LoVo (cell line): Measurements from ENCODE around the gene MGAT4B.
A peak's percentile ranks its signal among the peaks of the same experiment; 100 is the strongest.

Experiments
- DNase-seq: peaks from one replicate; pipeline ENCODE4 v3.0.0-alpha.2; 2016; ENCODE audit warnings: low spot score

Gene MGAT4B

DNA sequence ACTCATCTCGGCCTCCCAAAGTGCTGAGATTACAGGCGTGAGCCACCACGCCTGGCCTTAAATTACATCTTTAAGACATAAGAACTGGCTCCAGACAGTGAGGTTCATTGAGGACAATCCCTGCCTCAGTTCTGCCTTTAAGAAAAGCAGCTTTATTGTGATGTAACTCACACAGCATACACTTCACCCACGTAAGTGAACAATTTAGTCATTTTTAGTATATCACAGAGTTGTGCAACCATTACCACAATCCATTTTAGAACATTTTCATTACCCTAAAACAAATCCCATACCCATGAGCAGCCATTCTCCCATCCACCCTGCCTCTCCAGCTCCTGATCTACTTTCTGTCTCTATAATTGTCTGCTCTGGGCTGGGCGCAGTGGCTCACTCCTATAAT, 36.9 kb downstream of the MGAT4B start:
- no peak for DNase-seq

GRCh38 chr5:179769271-179769670, 37.4 kb downstream of the MGAT4B start:
- DNase-seq, result no peak

GRCh38 chr5:179768326-179769085, 38.2 kb downstream of the MGAT4B start:
- DNase-seq, result no peak

DNA sequence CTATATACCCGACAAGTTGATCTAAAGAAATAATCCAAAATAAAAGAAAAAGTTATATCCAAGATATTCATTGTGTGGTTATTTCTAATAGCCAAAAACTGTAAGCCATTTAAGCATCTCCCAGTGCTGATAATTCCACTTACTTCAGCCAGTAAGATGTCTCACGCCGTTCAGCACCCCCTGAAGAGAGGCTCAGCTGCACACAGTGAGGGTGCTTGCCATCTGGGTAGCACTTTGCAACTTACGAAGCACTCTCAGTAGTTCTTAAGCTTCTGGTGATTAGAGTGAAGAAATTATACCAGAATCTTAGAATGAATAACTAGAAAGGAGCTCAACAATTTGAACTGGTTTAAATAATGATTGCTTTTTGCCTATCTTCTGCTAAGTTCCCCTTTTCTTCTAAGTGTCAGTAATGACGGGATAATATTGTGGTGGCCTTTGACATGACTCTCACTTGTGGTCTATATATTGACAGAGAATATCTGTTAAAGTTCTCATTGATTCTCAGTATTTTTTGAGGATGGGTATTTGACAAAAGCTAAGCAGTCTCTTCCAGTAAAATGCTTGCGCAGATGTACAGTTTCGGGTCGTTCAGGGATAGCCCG, 39.1 kb downstream of the MGAT4B start:
- no peak for DNase-seq

DNA sequence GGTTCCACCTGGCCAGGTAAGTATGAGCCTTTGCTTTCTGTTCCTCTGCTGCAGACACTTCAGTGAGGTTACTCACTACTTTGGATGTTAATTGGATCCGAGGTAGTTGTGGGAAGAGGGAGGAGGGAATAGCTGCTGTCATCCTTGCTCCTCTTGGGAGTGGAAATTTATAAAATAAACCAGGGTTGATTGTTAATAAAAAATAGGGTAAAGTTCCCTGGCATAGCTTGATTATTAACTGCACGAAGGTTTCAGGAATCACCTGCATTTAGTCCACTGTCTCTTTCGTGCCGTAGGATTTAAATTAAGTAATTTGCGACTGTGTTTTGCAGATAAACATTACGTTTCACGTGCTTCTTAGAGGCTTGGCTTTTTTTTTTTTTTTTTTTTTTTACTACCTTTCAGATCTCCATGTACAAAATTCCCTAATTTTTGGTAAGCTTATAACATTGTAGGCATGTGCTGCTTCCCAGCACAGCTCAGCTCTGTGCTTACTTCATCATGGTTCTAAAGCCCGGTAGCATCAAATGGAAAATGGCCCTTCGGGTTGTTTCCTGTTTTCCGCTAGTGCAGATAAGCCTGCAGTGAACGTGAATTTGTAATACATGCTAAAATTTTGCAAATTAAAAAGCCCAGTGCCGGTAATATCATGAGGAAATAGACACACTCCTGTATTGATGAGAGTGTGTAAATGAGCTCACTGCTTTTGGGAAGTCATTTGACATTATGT, 39.8 kb downstream of the MGAT4B start:
- no peak for DNase-seq

DNA sequence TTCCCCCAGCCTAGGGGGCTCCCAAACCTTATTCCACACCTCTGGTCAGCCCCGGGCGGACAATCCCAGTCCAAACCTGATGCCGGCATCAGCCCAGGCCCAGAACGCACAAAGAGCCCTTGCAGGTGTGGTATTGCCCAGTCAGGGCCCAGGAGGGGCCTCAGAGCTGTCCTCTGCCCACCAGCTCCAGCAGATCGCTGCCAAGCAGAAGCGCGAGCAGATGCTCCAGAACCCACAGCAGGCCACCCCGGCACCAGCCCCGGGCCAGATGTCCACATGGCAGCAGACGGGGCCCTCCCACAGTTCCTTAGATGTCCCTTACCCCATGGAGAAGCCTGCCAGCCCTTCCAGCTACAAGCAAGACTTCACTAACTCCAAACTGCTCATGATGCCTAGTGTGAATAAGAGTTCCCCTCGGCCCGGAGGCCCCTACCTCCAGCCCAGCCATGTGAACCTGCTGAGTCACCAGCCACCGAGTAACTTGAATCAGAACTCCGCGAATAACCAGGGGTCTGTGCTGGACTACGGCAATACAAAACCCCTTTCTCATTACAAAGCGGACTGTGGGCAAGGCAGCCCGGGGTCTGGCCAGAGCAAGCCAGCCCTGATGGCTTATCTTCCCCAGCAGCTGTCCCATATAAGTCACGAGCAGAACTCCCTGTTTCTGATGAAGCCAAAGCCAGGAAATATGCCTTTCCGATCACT, 40.5 kb downstream of the MGAT4B start:
- DNase-seq, result no peak

DNA sequence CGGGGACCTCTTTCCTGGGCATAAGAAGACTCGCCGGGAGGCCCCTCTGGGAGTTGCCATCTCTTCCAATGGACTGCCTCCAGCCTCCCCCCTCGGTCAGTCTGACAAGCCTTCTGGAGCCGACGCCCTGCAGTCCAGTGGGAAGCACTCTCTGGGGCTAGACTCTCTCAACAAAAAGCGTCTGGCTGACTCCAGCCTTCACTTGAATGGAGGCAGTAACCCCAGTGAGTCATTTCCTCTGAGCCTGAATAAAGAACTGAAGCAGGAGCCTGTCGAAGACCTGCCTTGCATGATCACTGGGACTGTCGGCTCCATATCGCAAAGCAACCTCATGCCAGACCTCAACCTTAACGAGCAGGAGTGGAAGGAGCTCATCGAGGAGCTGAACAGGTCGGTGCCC, 41.3 kb downstream of the MGAT4B start:
- no peak for DNase-seq

GRCh38 chr5:179764056-179764455, 42.6 kb downstream of the MGAT4B start:
- no peak for DNase-seq

GRCh38 chr5:179763215-179763945, 43.3 kb downstream of the MGAT4B start:
- DNase-seq, result peak; percentile 70

DNA sequence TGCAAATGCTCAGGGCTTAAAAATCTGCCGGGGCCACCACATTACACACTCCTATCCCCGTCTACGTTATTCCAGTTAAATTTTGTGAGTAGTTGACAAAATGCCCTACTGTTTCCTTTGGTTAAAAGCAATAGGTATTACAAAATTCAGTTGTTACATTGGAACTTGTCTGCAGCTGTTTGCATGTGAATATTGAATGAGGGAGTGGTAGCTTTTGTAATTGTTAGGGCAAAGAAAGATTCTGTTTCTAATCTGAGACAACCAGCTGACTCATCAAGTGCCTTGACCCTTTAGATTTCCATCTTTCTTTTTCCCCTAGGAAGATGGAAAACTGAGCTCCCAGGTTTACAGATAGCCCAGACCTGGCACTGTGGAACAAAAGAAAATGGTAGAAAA, 43.9 kb downstream of the MGAT4B start:
- no peak for DNase-seq

DNA sequence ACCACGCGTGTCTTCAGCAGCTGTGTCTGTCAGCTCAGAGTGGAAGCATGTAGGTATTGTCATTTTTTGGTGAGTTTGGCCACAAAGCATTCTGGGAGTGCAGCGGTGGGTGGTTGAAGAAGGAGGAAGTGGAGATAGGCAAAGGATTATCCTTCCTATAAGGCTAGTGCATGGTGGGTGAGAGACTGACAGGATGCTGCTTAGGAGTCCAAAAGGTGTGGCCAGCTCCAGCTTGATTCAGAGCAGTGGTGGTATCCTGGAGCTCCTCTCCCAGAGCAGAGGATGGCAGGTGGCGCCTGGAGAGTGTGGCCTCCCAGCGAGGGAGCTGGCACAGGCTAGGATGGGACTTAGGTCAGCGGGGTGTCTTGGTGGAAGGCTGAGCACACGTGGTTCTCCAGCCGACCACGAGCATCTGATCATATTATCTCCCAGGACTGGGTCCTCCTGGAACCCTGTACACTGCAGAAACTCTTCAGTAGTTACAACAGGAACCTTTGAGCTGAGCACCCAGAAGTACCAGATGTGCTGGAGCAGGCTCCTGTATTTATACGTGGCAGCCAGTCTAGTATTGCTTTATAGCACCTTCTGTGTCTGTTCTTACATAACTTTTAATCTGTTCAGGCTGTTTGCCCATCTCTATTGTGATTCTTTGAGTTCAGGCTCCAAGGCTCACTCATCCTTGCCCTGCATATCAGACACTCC, 44.4 kb downstream of the MGAT4B start:
- DNase-seq, result no peak

DNA sequence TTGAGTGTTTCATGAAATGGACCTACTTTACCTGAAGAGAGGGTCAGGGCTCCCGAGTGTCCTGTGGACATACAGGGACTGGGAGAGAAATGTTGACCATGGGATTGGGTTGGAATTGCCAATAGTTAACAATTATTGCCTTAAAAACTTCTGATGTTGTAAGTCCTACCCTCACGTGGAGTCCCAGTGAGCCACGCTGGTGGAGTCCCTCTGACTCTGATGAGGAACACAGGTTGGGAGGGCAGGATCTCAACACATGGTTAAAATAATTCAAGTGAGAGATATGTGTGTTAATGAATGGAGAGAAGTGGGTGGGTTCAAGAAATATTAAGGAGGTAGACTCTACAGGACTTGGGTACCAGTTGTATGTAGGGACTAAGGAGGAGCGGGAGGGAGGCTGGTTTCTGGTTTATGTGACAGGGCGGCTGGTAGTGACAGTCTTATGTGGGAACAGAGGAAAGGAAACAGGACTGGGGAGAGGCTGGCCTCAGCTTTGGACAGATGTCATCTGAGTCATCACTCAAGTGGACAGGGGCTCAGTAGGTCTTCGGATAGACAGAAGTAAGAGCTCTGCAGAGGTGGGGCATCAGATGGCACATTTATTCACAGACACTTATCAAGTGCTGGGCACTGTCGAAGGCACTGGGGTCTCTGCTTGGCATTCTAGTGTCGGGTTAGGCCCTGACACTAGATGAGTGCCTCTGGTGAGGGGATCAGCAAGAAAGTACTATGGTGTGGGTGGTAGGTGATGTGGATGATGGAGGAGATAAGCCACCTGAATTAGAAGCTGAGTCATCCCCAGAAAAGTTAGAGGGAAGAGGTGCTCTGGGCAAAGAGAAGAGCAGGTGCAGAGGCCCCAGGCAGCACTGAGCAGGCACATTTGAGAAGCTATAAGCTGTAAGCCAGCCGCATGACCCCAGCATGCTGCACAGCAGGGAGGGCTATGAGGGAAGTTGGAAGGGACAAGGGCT, 46.8 kb downstream of the MGAT4B start:
- DNase-seq, result no peak

GRCh38 chr5:179758955-179759354, 47.7 kb downstream of the MGAT4B start:
- DNase-seq, result no peak

- DNase-seq, result no peak
Measured at GRCh38 chr5:179755022-179755421, 51.6 kb downstream of the MGAT4B start.

- DNase-seq, result no peak
Measured at GRCh38 chr5:179753971-179754370, 52.7 kb downstream of the MGAT4B start.

DNA sequence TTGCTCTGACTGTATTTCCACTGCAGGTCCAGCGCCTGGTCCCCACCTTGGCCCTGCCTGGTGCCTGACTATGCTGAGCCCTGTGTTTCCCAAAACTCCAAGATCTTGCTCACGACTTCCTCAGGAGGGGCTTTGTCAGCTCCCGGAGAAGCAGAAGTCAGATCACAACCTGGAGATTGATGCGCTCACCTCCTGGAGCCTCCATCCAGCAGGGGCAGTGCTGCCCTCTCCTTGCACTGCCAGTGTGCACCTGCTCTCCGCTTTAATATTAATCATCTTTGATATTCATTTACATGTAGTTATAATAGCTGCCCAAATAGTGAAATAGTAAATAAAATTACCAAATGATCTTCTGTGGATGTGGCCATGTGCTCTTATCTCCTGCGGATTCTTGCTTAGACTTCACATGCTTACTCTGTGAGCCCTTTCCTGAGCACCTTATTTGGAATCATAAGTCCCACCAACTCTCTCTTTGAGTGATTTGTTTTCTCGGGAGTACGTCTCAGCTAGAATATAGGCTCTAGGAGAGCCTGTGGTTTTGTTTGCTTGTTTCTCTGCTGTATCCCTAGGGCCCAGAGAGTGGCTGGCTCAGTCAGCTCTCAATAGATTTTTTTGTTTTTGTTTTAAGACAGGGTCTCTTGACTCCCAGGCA, 56.7 kb downstream of the MGAT4B start:
- no peak for DNase-seq

GRCh38 chr5:179747811-179748210, 58.9 kb downstream of the MGAT4B start:
- no peak for DNase-seq
